SK-N-SH treated with all-trans-retinoic acid at 6 μM for 48 hours (cell line): ENCODE results near the gene COL17A1.

Source experiments
- ATAC-seq: fragments of 200-7000 bp; cut with Tn5 transposase; 3 replicates; pipeline ENCODE4 v1.9.1; 2020; ENCODE audit warnings: mild to moderate bottlenecking, moderate library complexity
- ARNTL ChIP-seq: fragments of 450-650 bp; formaldehyde crosslinking; IDR thresholded peaks from 2 replicates; pipeline ENCODE4 v1.5.0; 2020; ENCODE audit warnings: low read depth, mild to moderate bottlenecking, moderate library complexity, borderline replicate concordance
- BACH2 ChIP-seq: fragments of 250-450 bp; sonication (Bioruptor Pico); IDR thresholded peaks from 2 replicates; pipeline ENCODE4 v1.9.0; 2021; ENCODE audit warnings: mild to moderate bottlenecking, borderline replicate concordance
- CSDC2 ChIP-seq: fragments of 250-450 bp; sonication (Bioruptor Pico); IDR thresholded peaks from 2 replicates; pipeline ENCODE4 v1.5.0; 2020; ENCODE audit warnings: mild to moderate bottlenecking, moderate library complexity
- ESRRG ChIP-seq: fragments of 250-450 bp; sonication (Bioruptor Pico); IDR thresholded peaks from 2 replicates; pipeline ENCODE4 v1.6.1; 2021; ENCODE audit warnings: mild to moderate bottlenecking
- GLIS3 ChIP-seq: fragments of 250-450 bp; sonication (Bioruptor Pico); IDR thresholded peaks from 2 replicates; pipeline ENCODE4 v1.5.0; 2020; ENCODE audit warnings: mild to moderate bottlenecking, moderate library complexity
- ISL1 ChIP-seq: fragments of 250-450 bp; sonication (Bioruptor Pico); IDR thresholded peaks from 2 replicates; pipeline ENCODE4 v2.1.2; 2022; ENCODE audit warnings: mild to moderate bottlenecking, moderate library complexity
- OSR1 ChIP-seq: fragments of 250-450 bp; sonication (Bioruptor Pico); IDR thresholded peaks from 2 replicates; pipeline ENCODE4 v1.8.0; 2022; ENCODE audit warnings: moderate library complexity, mild to moderate bottlenecking, inconsistent platforms
- PPARA ChIP-seq: fragments of 250-450 bp; sonication (Bioruptor Pico); IDR thresholded peaks from 2 replicates; pipeline ENCODE4 v1.5.0; 2020; ENCODE audit warnings: mild to moderate bottlenecking, borderline replicate concordance
- RARB ChIP-seq: fragments of 250-450 bp; sonication (Bioruptor Pico); IDR thresholded peaks from 2 replicates; pipeline ENCODE4 v1.8.0; 2021; ENCODE audit warnings: mild to moderate bottlenecking, moderate library complexity
- TCF4 ChIP-seq: fragments of 250-450 bp; sonication (Bioruptor Pico); IDR thresholded peaks from 2 replicates; pipeline ENCODE4 v1.8.0; 2021; ENCODE audit warnings: mild to moderate bottlenecking, moderate library complexity, borderline replicate concordance
- ZC3H10 ChIP-seq: fragments of 250-450 bp; sonication (Bioruptor Pico); IDR thresholded peaks from 2 replicates; pipeline ENCODE4 v1.5.1; 2021; ENCODE audit warnings: mild to moderate bottlenecking, moderate library complexity
- ZFP3 ChIP-seq: fragments of 250-450 bp; sonication (Bioruptor Pico); IDR thresholded peaks from 2 replicates; pipeline ENCODE4 v1.5.0; 2020; ENCODE audit warnings: mild to moderate bottlenecking, moderate library complexity
- ZFP30 ChIP-seq: fragments of 450-650 bp; formaldehyde crosslinking; IDR thresholded peaks from 2 replicates; pipeline ENCODE4 v1.5.0; 2022; ENCODE audit warnings: mild to moderate bottlenecking, moderate library complexity
- ZNF565 ChIP-seq: fragments of 450-650 bp; formaldehyde crosslinking; conservative IDR thresholded peaks from 2 replicates; pipeline ENCODE4 v1.5.0; 2020; ENCODE audit warnings: low read depth, mild to moderate bottlenecking, moderate library complexity
- ZNF70 ChIP-seq: fragments of 450-650 bp; formaldehyde crosslinking; IDR thresholded peaks from 2 replicates; pipeline ENCODE4 v1.5.0; 2020; ENCODE audit warnings: mild to moderate bottlenecking, moderate library complexity
- ZNF8 ChIP-seq: fragments of 450-650 bp; formaldehyde crosslinking; IDR thresholded peaks from 2 replicates; pipeline ENCODE4 v1.5.0; 2020; ENCODE audit warnings: mild to moderate bottlenecking, moderate library complexity
- TF ChIP-seq, protein P1 (sequence below): fragments of 250-450 bp; sonication (Bioruptor Pico); IDR thresholded peaks from 2 replicates; pipeline ENCODE4 v1.5.1; 2020; ENCODE audit warnings: low read depth, mild to moderate bottlenecking, moderate library complexity
- TF ChIP-seq, protein P2 (sequence below): fragments of 250-450 bp; sonication (Bioruptor Pico); IDR thresholded peaks from 2 replicates; pipeline ENCODE4 v1.5.1; 2021; ENCODE audit warnings: mild to moderate bottlenecking, moderate library complexity
- TF ChIP-seq, protein P3 (sequence below): fragments of 250-450 bp; sonication (Bioruptor Pico); IDR thresholded peaks from 2 replicates; pipeline ENCODE4 v1.8.0; 2020; ENCODE audit warnings: mild to moderate bottlenecking, moderate library complexity, borderline replicate concordance
- TF ChIP-seq, protein P4 (sequence below): fragments of 250-450 bp; sonication (Bioruptor Pico); IDR thresholded peaks from 2 replicates; pipeline ENCODE4 v1.8.0; 2021; ENCODE audit warnings: low read depth, mild to moderate bottlenecking, moderate library complexity, borderline replicate concordance
- TF ChIP-seq, protein P5 (sequence below): fragments of 250-450 bp; sonication (Bioruptor Pico); IDR thresholded peaks from 2 replicates; pipeline ENCODE4 v1.5.0; 2020; ENCODE audit warnings: mild to moderate bottlenecking, moderate library complexity

The COL17A1 gene

DNA sequence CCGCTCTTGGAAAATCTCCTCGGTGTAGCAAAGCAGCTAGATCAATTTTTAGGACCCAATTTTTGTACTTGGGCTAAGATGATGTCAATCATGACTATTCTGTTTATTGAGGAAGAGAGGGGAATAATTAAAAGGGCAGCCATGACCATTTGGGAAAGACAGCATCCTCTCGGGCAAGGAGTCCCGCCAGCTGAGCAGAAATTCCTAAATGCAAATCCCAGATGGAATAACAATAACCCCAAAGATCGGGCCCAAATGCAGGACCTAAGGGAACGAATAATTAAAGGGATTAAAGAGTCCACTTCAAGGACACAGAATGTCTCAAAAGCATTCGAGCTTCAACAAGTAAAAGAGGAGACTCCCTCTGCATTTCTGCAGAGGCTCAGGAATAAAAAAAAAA is 18.7 kb downstream of the COL17A1 start (continued):
- TF ChIP-seq, protein P1, sequence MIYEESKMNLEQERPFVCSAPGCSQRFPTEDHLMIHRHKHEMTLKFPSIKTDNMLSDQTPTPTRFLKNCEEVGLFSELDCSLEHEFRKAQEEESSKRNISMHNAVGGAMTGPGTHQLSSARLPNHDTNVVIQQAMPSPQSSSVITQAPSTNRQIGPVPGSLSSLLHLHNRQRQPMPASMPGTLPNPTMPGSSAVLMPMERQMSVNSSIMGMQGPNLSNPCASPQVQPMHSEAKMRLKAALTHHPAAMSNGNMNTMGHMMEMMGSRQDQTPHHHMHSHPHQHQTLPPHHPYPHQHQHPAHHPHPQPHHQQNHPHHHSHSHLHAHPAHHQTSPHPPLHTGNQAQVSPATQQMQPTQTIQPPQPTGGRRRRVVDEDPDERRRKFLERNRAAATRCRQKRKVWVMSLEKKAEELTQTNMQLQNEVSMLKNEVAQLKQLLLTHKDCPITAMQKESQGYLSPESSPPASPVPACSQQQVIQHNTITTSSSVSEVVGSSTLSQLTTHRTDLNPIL (CRISPR knock-in tag): no peak
- no peak for TF ChIP-seq ZFP30
- no peak for TF ChIP-seq ZNF70 (CRISPR knock-in tag)
- TF ChIP-seq, protein P2, sequence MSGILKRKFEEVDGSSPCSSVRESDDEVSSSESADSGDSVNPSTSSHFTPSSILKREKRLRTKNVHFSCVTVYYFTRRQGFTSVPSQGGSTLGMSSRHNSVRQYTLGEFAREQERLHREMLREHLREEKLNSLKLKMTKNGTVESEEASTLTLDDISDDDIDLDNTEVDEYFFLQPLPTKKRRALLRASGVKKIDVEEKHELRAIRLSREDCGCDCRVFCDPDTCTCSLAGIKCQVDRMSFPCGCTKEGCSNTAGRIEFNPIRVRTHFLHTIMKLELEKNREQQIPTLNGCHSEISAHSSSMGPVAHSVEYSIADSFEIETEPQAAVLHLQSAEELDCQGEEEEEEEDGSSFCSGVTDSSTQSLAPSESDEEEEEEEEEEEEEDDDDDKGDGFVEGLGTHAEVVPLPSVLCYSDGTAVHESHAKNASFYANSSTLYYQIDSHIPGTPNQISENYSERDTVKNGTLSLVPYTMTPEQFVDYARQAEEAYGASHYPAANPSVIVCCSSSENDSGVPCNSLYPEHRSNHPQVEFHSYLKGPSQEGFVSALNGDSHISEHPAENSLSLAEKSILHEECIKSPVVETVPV (CRISPR knock-in tag): no peak

DNA sequence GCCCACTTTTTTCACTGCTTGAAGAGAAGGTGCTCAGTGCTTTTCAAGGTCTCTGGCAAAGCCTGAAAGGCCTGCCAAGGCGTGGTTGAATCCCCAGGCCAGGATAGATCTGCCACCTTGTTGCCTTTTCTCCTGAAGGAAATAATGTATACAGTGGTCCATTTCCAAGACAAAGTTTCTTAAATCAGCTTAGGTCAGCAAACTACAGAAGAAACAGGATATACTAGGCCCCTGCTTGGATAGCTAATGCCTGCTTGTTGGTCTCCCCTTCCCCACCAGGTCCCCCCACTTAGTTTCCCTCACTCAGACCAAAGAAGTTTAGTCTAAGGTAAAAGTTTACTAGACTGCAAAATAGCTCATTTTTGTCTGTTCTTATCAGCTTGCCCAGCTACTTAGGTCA is 19.9 kb downstream of the COL17A1 start:
- TF ChIP-seq ZNF565 (no peak), BACH2 (CRISPR knock-in tag) (no peak), ZNF8 (CRISPR knock-in tag) (no peak), OSR1 (CRISPR knock-in tag) (no peak), ZC3H10 (CRISPR knock-in tag) (no peak), PPARA (CRISPR knock-in tag) (no peak)
- TF ChIP-seq, protein P3, sequence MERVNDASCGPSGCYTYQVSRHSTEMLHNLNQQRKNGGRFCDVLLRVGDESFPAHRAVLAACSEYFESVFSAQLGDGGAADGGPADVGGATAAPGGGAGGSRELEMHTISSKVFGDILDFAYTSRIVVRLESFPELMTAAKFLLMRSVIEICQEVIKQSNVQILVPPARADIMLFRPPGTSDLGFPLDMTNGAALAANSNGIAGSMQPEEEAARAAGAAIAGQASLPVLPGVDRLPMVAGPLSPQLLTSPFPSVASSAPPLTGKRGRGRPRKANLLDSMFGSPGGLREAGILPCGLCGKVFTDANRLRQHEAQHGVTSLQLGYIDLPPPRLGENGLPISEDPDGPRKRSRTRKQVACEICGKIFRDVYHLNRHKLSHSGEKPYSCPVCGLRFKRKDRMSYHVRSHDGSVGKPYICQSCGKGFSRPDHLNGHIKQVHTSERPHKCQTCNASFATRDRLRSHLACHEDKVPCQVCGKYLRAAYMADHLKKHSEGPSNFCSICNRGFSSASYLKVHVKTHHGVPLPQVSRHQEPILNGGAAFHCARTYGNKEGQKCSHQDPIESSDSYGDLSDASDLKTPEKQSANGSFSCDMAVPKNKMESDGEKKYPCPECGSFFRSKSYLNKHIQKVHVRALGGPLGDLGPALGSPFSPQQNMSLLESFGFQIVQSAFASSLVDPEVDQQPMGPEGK (CRISPR knock-in tag): no peak
- no peak for ATAC-seq

DNA sequence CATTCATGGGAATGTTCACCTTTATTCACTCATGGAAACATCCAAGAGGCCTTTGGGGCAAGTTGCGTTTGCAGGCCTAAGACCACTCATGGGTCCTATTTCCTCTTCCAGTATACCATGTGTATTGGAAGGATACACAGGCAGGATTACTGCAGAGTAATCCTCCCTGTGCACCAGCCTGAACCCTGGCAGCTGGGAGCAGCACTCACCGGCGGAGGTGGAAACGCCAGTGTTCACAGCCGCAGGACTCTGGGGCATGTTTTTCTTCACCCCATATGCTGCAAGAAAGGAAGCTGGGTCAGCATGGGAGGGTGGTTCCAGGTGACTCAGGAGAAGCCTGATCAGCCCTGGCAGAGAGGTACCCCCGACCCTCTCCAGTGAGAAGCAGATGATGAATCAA is 24.5 kb downstream of the COL17A1 start:
- TF ChIP-seq BACH2 (CRISPR knock-in tag) (no peak), GLIS3 (no peak), RARB (CRISPR knock-in tag) (no peak), ESRRG (CRISPR knock-in tag) (no peak), ISL1 (CRISPR knock-in tag) (no peak), ZNF8 (CRISPR knock-in tag) (no peak), TCF4 (no peak), ZFP3 (no peak), ARNTL (CRISPR knock-in tag) (no peak), ZFP30 (no peak), OSR1 (CRISPR knock-in tag) (no peak), ZNF565 (no peak), ZNF70 (CRISPR knock-in tag) (no peak)
- TF ChIP-seq, protein P4, sequence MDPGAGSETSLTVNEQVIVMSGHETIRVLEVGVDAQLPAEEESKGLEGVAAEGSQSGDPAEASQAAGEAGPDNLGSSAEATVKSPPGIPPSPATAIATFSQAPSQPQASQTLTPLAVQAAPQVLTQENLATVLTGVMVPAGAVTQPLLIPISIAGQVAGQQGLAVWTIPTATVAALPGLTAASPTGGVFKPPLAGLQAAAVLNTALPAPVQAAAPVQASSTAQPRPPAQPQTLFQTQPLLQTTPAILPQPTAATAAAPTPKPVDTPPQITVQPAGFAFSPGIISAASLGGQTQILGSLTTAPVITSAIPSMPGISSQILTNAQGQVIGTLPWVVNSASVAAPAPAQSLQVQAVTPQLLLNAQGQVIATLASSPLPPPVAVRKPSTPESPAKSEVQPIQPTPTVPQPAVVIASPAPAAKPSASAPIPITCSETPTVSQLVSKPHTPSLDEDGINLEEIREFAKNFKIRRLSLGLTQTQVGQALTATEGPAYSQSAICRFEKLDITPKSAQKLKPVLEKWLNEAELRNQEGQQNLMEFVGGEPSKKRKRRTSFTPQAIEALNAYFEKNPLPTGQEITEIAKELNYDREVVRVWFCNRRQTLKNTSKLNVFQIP (CRISPR knock-in tag): no peak
- TF ChIP-seq, protein P2 (CRISPR knock-in tag): no peak
- no peak for ATAC-seq

DNA sequence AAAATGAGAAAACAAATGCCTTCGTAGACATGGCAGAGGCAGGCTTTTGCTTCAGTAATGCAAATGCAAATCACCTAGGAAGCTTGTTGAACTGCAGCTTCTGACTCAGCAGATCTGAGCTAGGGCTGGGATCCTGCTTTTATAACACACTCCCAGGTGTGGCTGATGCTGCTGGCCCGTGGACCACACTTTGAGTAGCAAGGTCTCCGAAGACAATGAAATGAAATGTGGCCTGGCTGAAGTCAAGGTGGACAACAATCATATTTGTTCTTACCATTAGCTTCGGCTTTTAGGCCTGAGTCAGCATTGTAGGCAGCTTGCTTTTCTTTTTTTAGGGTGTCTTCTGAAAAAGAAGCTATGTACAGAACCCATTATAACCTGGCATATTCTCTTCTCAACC is 26.3 kb downstream of the COL17A1 start:
- no peak for ATAC-seq
- no peak for TF ChIP-seq TCF4
- TF ChIP-seq, protein P3 (CRISPR knock-in tag): no peak
- TF ChIP-seq GLIS3: no peak
- TF ChIP-seq, protein P2 (CRISPR knock-in tag): no peak
- TF ChIP-seq ZNF565: no peak
- TF ChIP-seq RARB (CRISPR knock-in tag): no peak
- TF ChIP-seq ZNF70 (CRISPR knock-in tag): no peak
- no peak for TF ChIP-seq ZC3H10 (CRISPR knock-in tag)
- no peak for TF ChIP-seq ISL1 (CRISPR knock-in tag)
- no peak for TF ChIP-seq ARNTL (CRISPR knock-in tag)
- TF ChIP-seq ZNF8 (CRISPR knock-in tag): no peak
- no peak for TF ChIP-seq CSDC2 (CRISPR knock-in tag)
- TF ChIP-seq BACH2 (CRISPR knock-in tag): no peak
- TF ChIP-seq, protein P5, sequence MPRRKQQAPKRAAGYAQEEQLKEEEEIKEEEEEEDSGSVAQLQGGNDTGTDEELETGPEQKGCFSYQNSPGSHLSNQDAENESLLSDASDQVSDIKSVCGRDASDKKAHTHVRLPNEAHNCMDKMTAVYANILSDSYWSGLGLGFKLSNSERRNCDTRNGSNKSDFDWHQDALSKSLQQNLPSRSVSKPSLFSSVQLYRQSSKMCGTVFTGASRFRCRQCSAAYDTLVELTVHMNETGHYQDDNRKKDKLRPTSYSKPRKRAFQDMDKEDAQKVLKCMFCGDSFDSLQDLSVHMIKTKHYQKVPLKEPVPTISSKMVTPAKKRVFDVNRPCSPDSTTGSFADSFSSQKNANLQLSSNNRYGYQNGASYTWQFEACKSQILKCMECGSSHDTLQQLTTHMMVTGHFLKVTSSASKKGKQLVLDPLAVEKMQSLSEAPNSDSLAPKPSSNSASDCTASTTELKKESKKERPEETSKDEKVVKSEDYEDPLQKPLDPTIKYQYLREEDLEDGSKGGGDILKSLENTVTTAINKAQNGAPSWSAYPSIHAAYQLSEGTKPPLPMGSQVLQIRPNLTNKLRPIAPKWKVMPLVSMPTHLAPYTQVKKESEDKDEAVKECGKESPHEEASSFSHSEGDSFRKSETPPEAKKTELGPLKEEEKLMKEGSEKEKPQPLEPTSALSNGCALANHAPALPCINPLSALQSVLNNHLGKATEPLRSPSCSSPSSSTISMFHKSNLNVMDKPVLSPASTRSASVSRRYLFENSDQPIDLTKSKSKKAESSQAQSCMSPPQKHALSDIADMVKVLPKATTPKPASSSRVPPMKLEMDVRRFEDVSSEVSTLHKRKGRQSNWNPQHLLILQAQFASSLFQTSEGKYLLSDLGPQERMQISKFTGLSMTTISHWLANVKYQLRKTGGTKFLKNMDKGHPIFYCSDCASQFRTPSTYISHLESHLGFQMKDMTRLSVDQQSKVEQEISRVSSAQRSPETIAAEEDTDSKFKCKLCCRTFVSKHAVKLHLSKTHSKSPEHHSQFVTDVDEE (CRISPR knock-in tag): no peak
